Tibial nerve (tissue), 4 donors: ENCODE results near the gene RBMS3.

ENCODE experiments used
- CTCF ChIP-seq, 5 experiments: fragments of 200-600 bp in 3 of 5; fragments of 450-650 bp in 2 of 5; sonication (generic) in 3 of 5; IDR thresholded peaks; one replicate each; pipeline ENCODE4 v1.5.1; 2016 to 2019; ENCODE audit warnings: antibody characterized with exemption in 5 of 5, mild to moderate bottlenecking in 3 of 5, moderate library complexity in 2 of 5
- EP300 ChIP-seq, 2 donors: sonication (generic); formaldehyde crosslinking; IDR thresholded peaks; one replicate each; pipeline ENCODE4 v1.6.1; 2017; ENCODE audit warnings: antibody characterized with exemption in 2 of 2, mild to moderate bottlenecking in 1 of 2
- POLR2A ChIP-seq, 2 donors: fragments of 450-650 bp; IDR thresholded peaks; one replicate each; pipeline ENCODE4 v1.6.1; 2017; ENCODE audit warnings: antibody characterized with exemption in 2 of 2, mild to moderate bottlenecking in 2 of 2, moderate library complexity in 2 of 2

GRCh38 chr3:29901097-29901496, 620.2 kb downstream of the RBMS3 start:
- no peak for TF ChIP-seq CTCF (IDR thresholded peaks at IDR 0.05)
- TF ChIP-seq EP300 (IDR thresholded peaks at IDR 0.05): no peak
- TF ChIP-seq POLR2A (IDR thresholded peaks at IDR 0.05): no peak
